HPDE6-E6E7 (cell line): ENCODE results near the gene SAMD1.
"Not testable (repeated sequence)": the region's sequence is repeated elsewhere in the genome, so short reads cannot be mapped to it uniquely, and the experiment has no call there.

Experiments used
- DNase-seq: peaks from one replicate; pipeline ENCODE4 v3.0.0; 2011; ENCODE audit warnings: missing footprints; ENCODE audit errors: extremely low spot score

Gene SAMD1

GRCh38 chr19:14061081-14061749 lies 29.3 kb downstream of the SAMD1 start:
- DNase-seq: no peak

GRCh38 chr19:14059652-14060155 lies 30.8 kb downstream of the SAMD1 start:
- DNase-seq: no peak

- no peak for DNase-seq
These were observed 31.5 kb downstream of the SAMD1 start for GRCh38 chr19:14059093-14059480.

DNA sequence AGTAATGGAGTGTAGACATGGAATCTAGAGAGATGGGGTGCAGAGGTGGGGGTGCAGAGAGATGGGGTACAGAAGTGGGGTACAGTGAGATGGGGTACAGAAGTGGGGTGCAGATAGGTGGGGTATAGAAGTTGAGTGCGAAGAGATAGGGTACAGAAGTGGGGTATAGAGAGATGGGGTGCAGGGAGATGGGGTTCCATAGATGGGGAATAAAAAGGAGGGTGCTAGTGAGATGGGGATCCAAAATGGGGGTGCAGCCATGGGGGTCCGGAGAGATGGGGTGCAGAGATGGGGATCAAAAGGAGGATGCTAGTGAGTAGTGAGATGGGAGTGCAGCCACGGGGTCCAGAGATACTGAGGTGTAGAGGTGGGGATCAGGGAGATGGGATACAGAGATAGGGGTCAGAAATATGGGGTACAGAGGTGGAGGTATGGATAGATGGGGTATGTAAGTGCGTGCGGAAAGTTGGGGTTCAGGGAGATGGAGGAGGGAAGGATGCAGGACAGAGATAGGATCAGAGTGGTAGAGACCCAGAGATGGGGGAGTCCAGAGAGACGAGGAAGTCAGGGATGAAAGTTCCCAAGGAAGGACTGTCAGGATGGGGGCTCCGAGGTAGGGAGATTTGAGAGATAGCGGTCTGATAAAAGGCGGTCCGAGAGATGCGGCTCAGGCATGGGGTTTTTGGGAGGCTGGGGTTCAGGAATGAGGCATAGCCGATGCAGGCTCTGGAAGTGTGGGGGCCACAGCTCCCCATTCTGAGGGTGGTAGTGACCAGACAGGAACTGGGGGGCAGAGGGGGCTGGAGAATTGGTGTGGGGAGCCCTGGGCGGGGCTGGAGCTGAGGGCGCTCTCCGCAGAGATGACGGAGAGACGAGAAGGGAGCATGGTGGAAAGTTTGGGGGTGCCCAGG lies 32.1 kb downstream of the SAMD1 start:
- DNase-seq: no peak

- DNase-seq: no peak
These were observed 33.7 kb downstream of the SAMD1 start for GRCh38 chr19:14056741-14057356.

DNA sequence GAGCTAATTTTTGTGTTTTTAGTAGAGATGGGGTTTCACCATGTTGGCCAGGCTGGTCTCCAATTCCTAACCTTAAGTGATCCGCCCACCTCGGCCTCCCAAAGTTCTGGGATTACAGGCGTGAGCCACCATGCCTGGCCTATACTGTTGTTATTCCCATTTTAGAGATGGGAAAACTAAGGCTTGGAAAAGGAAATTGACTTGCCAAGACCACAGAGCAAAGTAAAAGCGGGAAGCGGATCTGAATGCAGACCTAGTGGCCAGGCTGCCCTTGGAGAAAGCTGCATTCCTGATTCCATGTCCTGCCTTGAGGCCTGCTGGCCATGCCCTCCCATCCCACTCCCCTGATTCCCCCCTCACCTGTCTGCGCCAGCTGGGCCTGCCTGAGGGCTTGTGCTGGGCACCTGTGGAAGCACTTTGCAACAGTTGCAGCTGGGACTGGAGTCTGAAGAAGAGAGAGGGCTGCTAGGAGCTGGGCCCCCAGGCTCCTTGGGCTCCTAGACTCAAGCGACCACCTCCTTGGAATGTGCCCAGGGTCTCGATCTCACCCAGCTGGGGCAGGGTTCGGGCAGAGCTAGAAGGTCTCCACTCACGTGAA lies 34.4 kb downstream of the SAMD1 start:
- no peak for DNase-seq

- DNase-seq: no peak
These were observed 35.2 kb downstream of the SAMD1 start for GRCh38 chr19:14055396-14055795.

- no peak for DNase-seq
These were observed 35.8 kb downstream of the SAMD1 start for GRCh38 chr19:14054721-14055120.

DNA sequence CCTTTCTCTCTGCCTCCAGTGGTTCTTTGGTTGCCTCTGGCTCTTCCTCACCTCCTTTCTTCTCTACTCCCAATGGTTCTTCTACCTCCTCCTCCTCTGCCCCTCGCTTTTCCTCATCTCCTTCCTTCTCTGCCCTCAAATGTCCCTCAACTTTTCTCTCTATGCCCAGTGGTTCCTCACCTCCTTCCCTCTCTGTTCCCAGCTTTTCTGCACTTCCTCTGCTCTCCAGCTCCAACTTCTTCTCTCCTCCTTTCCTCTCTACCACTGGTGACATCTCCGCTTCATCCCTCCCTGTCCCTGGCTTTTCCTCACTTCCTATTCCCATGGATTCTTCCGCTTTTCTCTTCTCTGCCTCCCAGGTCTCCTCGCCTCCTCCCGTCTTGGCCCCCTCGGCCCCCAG lies 36.5 kb downstream of the SAMD1 start:
- no peak for DNase-seq

GRCh38 chr19:14053500-14053899 lies 37.1 kb downstream of the SAMD1 start:
- no peak for DNase-seq

GRCh38 chr19:14053032-14053431 lies 37.5 kb downstream of the SAMD1 start:
- no peak for DNase-seq

DNA sequence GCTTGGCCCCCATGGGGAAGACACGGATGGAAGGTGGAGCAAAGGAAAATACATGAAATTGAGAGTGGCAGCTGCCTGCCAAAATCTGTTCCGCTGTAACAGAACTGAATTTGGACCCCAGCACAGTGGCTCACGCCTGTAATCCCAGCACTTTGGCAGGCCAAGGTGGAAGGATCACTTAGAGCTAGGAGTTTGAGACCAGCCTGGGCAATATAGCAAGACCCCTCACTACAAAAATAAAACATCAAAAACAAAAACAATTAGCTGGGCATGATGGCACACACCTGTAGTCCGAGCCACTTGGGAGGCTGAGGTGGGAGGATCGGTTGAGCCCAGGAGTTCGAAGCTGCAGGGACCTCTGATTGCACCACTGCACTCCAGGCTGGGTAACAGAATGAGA lies 38.1 kb downstream of the SAMD1 start:
- no peak for DNase-seq

DNA sequence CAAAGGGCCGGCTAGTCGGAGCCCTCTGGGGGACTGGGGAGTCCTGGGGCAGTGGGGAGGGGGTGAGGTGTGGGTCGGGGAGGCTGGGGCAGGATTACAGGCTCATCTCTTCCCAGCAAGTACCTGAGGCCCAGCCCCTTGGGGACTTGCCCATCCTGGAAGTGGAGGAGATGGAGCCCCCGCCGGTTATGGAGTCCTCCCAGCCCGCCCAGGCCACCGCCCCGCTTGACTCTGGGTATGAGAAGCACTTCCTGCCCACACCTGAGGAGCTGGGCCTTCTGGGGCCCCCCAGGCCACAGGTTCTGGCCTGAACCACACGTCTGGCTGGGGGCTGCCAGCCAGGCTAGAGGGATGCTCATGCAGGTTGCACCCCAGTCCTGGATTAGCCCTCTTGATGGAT lies 38.6 kb downstream of the SAMD1 start:
- DNase-seq: no peak

- DNase-seq: not testable (repeated sequence)
These were observed 39.6 kb downstream of the SAMD1 start for GRCh38 chr19:14050961-14051360.

GRCh38 chr19:14050512-14050911 lies 40.0 kb downstream of the SAMD1 start:
- no peak for DNase-seq

GRCh38 chr19:14048443-14049153 lies 42.0 kb downstream of the SAMD1 start:
- peak; percentile 65 for DNase-seq

DNA sequence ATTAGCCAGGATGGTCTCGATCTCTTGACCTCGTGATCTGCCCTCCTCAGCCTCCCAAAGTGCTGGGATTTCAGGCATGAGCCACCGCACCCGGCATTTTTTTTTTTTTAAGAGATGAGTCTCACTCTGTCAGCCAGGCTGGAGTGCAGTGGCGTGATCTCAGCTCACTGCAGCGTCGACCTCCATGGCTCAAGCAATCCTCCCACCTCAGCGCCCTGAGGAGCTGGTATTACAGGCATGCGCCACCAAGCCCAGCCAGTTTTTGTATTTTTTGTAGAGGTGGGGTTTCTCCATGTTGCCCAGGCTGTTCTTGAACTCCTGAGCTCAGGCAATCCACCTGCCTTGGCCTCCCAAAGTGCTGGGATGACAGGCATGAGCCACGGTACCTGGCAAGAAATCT lies 42.7 kb downstream of the SAMD1 start:
- DNase-seq: not testable (repeated sequence)

GRCh38 chr19:14042659-14043608 lies 47.6 kb downstream of the SAMD1 start:
- peak; percentile 74 for DNase-seq

GRCh38 chr19:14039181-14039580 lies 51.4 kb downstream of the SAMD1 start:
- DNase-seq: no peak
